Measurements from ENCODE around the gene CPLANE1. TPM values are rescaled to one million over a fixed set of nuclear protein-coding genes. Genes with fewer than 3 reads are reported as not detected.
"Not testable (repeated sequence)": the region's sequence is repeated elsewhere in the genome, so short reads cannot be mapped to it uniquely, and the experiment has no call there.

CPLANE1 gene
- total RNA-seq, 1 experiment from 2014 or later = 15.5 TPM

DNA sequence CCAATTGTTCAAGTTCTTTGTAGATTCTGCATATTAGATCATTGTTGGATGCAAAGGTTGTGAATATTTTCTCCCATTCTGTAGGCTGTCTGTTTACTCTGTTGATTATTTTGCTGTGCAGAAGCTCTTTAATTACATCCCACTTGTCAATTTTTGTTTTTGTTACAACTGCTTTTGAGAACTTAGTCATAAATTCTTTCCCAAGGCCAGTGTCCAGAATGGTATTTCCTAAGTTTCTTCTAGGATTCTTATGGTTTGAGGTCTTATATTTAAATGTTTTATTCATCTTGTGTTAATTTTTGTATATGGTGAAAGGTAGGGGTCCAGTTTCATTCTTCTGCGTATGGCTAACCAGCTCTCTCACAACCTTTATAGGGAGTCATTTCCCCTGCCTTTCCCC lies 116.5 kb downstream of the CPLANE1 start:
- Histone ChIP-seq H3K27ac (no peak overlapping the region), H3K36me3 (peaks cover 43% of the 10 kb centered on the region), H3K4me1 (replicated peaks) (peaks cover 3% of the 10 kb centered on the region), H3K4me3 (no peak overlapping the region), H3K27me3 (replicated peaks) (no peaks in the 10 kb centered on the region), H3K9me3 (replicated peaks) (no peaks in the 10 kb centered on the region)
- DNase-seq (ENCODE audit: low read depth in 1 of 2, low spot score in 2 of 2) = no peak

DNA sequence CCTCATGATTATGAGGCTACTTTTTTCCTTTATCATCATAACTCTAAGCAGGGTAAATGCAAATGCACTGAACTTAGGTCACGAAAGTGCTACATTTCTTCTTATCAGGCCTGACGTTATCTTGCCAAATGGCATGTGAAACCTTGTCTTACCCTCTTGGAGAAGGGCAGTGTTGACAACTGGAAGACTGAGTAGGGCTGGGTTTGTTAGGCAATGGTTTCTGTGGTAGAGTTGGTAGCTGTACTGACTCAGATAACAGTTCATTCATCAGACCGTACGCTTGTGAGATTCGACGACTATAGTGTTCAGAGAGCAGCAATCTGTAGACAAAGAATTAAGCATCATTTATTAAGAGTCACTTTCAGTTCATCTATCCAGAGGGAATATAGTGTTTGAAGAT lies 127.7 kb downstream of the CPLANE1 start:
- peaks cover 32% of the 10 kb centered on the region for H3K36me3 ChIP-seq
- no peaks in the 10 kb centered on the region for H3K4me1 ChIP-seq (replicated peaks)
- no peak overlapping the region for H3K27ac ChIP-seq

GRCh38 chr5:37121027-37121426 lies 128.1 kb downstream of the CPLANE1 start:
- H3K27me3 ChIP-seq (replicated peaks) = no peaks in the 10 kb centered on the region
- H3K36me3 ChIP-seq = peaks cover 32% of the 10 kb centered on the region
- no peaks in the 10 kb centered on the region for H3K4me1 ChIP-seq (replicated peaks)
- H3K4me3 ChIP-seq = no peak overlapping the region
- no peaks in the 10 kb centered on the region for H3K9me3 ChIP-seq (replicated peaks)
- no peak overlapping the region for H3K27ac ChIP-seq
- no peak for DNase-seq (ENCODE audit: low read depth in 1 of 2, low spot score in 2 of 2)

More for the DNA sequence above, 127.7 kb downstream of the CPLANE1 start:
- no peaks in the 10 kb centered on the region for H3K9me3 ChIP-seq (replicated peaks)
- no peak overlapping the region for H3K4me3 ChIP-seq
- no peaks in the 10 kb centered on the region for H3K27me3 ChIP-seq (replicated peaks)
- DNase-seq (ENCODE audit: low read depth in 1 of 2, low spot score in 2 of 2) = no peak

DNA sequence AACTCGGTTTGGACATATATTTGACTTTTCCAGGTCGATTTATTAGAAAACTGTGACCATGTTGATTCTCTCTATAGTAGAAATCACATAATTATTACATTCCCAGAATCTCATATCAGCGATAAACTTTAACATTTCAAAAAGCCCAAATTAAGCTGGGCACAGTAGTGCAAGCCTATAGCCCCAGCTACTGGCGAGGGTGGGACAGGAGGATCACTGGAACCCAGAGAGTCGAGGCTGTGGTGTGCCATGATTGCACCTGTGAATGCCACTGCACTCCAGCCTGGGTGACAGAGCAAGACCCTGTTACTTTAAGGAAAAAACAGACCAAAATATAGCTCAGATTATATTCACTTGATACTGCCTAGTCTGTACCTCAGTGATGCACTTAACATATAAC lies 128.9 kb downstream of the CPLANE1 start:
- Histone ChIP-seq H3K27me3 (replicated peaks) (no peaks in the 10 kb centered on the region), H3K27ac (no peak overlapping the region), H3K4me3 (no peak overlapping the region), H3K4me1 (replicated peaks) (no peaks in the 10 kb centered on the region), H3K36me3 (peaks cover 32% of the 10 kb centered on the region), H3K9me3 (replicated peaks) (no peaks in the 10 kb centered on the region)
- no peak for DNase-seq (ENCODE audit: low read depth in 1 of 2, low spot score in 2 of 2)

DNA sequence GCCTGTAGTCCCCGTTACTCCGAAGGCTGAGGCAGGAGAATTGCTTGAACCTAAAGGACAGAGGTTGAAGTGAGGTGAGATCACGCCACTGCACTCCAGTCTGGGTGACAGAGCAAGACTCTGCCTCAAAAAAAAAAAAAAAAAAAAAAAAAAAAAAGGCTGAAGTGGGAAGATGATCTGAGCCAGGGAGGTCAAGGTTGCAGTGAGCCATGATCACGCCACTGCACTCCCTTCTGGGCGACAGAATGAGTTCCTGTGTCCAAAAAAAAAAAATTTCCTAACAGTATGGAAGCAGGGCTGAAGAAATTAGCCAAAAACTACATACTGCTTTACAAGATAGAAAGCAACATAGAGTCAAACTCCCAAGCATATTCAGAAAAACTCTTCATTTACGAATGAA lies 132.8 kb downstream of the CPLANE1 start:
- no peak for DNase-seq (ENCODE audit: low read depth in 1 of 2, low spot score in 2 of 2)
- Histone ChIP-seq H3K9me3 (replicated peaks) (no peaks in the 10 kb centered on the region), H3K36me3 (peaks cover 46% of the 10 kb centered on the region)

GRCh38 chr5:37112383-37112991 lies 136.7 kb downstream of the CPLANE1 start:
- no peaks in the 10 kb centered on the region for H3K27me3 ChIP-seq (replicated peaks)
- H3K4me3 ChIP-seq = no peak overlapping the region
- no peaks in the 10 kb centered on the region for H3K4me1 ChIP-seq (replicated peaks)
- no peaks in the 10 kb centered on the region for H3K9me3 ChIP-seq (replicated peaks)
- peaks cover 41% of the 10 kb centered on the region for H3K36me3 ChIP-seq
- H3K27ac ChIP-seq = no peak overlapping the region
- no peak for DNase-seq (ENCODE audit: low read depth in 1 of 2, low spot score in 2 of 2)

More for the DNA sequence above, 132.8 kb downstream of the CPLANE1 start:
- Histone ChIP-seq H3K27me3 (replicated peaks) (no peaks in the 10 kb centered on the region), H3K4me1 (replicated peaks) (no peaks in the 10 kb centered on the region), H3K27ac (no peak overlapping the region), H3K4me3 (no peak overlapping the region)

GRCh38 chr5:37111426-37112382 lies 137.5 kb downstream of the CPLANE1 start:
- no peaks in the 10 kb centered on the region for H3K27me3 ChIP-seq (replicated peaks)
- H3K27ac ChIP-seq = no peak overlapping the region
- peaks cover 44% of the 10 kb centered on the region for H3K36me3 ChIP-seq
- no peak for DNase-seq (ENCODE audit: low read depth in 1 of 2, low spot score in 2 of 2)
- no peak overlapping the region for H3K4me3 ChIP-seq
- no peaks in the 10 kb centered on the region for H3K9me3 ChIP-seq (replicated peaks)
- H3K4me1 ChIP-seq (replicated peaks) = no peaks in the 10 kb centered on the region

DNA sequence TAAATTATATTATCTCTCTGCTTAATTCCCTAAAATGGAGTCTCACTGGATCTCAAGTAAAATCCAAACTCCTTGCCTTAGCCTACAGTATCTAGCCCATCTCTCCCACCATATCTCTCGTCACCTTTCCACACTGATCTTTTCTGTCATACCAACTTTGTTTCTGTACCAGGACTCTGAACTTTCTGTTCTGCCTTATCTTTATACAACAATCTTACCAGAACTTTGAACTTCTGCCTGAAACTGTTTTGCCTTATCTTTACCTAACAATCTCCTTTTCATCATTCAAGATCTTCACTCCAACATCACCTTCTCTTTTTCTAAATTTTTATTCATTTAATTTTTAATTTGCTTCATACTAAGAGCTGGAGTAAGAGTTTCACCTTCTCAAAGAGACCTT lies 139.0 kb downstream of the CPLANE1 start:
- no peak overlapping the region for H3K27ac ChIP-seq
- H3K27me3 ChIP-seq (replicated peaks) = no peaks in the 10 kb centered on the region
- DNase-seq (ENCODE audit: low read depth in 1 of 2, low spot score in 2 of 2) = no peak
- H3K4me3 ChIP-seq = no peak overlapping the region
- no peaks in the 10 kb centered on the region for H3K4me1 ChIP-seq (replicated peaks)
- H3K36me3 ChIP-seq = peaks cover 48% of the 10 kb centered on the region
- no peaks in the 10 kb centered on the region for H3K9me3 ChIP-seq (replicated peaks)

DNA sequence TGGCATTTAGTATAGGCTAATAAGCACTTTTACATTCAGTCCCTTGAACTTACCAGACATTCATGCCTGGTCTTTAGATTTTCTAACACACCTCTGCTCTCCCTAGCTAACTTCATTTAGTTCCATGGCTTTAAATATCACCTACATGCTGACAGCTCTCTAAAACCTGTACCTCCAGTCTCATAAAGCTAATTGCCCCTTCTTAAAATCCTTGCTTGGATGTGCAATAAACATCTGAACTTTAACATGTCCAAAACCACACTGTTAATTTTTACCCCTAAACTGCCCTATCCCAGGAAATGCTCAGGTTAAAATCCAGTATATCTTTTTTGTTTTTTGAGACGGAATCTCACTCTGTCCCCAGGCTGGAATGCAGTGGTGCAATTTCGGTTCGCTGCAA lies 139.8 kb downstream of the CPLANE1 start:
- Histone ChIP-seq H3K4me1 (replicated peaks) (no peaks in the 10 kb centered on the region), H3K4me3 (no peak overlapping the region), H3K36me3 (peaks cover 45% of the 10 kb centered on the region), H3K9me3 (replicated peaks) (no peaks in the 10 kb centered on the region; the same call in 1 of the 2 replicates), H3K27ac (no peak overlapping the region), H3K27me3 (replicated peaks) (no peaks in the 10 kb centered on the region)
- no peak for DNase-seq (ENCODE audit: low read depth in 1 of 2, low spot score in 2 of 2)

DNA sequence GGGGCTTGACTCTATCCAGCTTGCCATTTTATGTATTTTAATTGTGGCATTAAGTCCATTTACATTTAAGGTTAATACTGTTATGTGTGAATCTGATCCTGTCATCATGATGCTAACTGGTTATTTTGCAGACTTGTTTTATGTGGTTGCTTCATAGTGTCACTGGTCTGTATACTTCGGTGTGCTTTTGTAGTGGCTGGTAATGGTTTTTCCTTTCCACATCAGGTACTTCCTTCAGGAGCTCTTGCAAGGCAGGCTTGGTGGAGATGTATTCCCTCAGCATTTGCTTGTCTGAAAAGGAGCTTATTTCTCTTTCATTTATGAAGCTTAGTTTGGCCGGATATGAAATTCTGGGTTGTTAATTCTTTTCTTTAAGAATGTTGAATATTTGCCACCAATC lies 145.9 kb downstream of the CPLANE1 start:
- no peaks in the 10 kb centered on the region for H3K27me3 ChIP-seq (replicated peaks)
- H3K27ac ChIP-seq = no peak overlapping the region
- H3K36me3 ChIP-seq = peaks cover 41% of the 10 kb centered on the region
- H3K9me3 ChIP-seq (replicated peaks) = peaks cover 14% of the 10 kb centered on the region
- no peak overlapping the region for H3K4me3 ChIP-seq
- DNase-seq (ENCODE audit: low read depth in 1 of 2, low spot score in 2 of 2) = no peak
- no peaks in the 10 kb centered on the region for H3K4me1 ChIP-seq (replicated peaks)

DNA sequence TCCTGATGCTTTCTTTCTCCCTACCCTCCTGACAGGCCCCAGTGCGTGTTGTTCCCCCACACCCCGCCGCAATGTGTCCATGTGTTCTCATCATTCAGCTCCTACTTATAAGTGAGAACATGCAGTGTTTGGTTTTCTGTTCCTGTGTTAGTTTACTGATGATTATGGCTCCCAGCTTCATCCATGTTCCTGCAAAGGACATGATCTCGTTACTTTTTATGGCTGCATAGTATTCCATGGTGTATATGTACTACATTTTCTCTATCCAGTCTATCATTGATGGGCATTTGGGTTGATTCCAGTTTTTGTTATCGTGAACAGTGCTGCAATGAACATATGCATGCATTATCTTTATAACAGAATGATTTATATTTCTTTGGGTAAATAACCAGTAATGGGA lies 149.9 kb downstream of the CPLANE1 start:
- H3K27ac ChIP-seq; H3K4me1 ChIP-seq (replicated peaks); H3K27me3 ChIP-seq (replicated peaks); H3K4me3 ChIP-seq; DNase-seq (ENCODE audit: low read depth in 1 of 2, low spot score in 2 of 2): not testable (repeated sequence)
- peaks cover 14% of the 10 kb centered on the region for H3K9me3 ChIP-seq (replicated peaks)
- peaks cover 24% of the 10 kb centered on the region for H3K36me3 ChIP-seq

DNA sequence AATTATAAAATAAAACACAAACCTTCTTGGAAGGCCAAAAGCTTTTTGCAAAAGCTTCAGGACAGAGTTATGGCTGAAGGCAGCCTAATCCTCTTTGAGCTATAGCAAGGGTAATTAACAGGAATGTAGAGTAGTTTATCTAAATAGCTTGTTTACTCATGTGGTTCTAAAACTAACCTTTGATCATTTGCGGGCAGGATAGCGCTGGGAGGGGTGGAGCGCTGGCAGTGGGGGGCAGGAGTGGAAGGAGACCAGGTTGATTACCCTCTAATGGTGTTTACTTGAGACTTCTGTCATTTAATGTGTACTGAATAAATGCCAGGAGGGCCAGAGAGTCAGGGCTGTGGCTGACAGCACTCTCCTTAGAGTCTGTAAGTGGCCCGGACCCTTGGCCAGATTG lies 155.4 kb downstream of the CPLANE1 start:
- not testable (repeated sequence) for DNase-seq (ENCODE audit: low read depth in 1 of 2, low spot score in 2 of 2); H3K36me3 ChIP-seq; H3K4me3 ChIP-seq; H3K27ac ChIP-seq; H3K9me3 ChIP-seq (replicated peaks); H3K27me3 ChIP-seq (replicated peaks)
- H3K4me1 ChIP-seq (replicated peaks) = peaks cover 11% of the 10 kb centered on the region

- no peak for DNase-seq (ENCODE audit: low read depth in 1 of 2, low spot score in 2 of 2)
These were observed 158.4 kb downstream of the CPLANE1 start for GRCh38 chr5:37090781-37091180.

GRCh38 chr5:37090123-37090726 lies 159.0 kb downstream of the CPLANE1 start:
- H3K27me3 ChIP-seq (replicated peaks) = no peaks in the 10 kb centered on the region
- DNase-seq (ENCODE audit: low read depth in 1 of 2, low spot score in 2 of 2) = no peak
- peaks cover 30% of the 10 kb centered on the region for H3K4me1 ChIP-seq (replicated peaks)
- no peaks in the 10 kb centered on the region for H3K9me3 ChIP-seq (replicated peaks)
- no peak overlapping the region for H3K4me3 ChIP-seq
- H3K27ac ChIP-seq = 0 out of 2 replicates have a peak overlapping the region, but pooled peaks have one; percentile 9
- H3K36me3 ChIP-seq = no peaks in the 10 kb centered on the region

More at GRCh38 chr5:37090781-37091180, 158.4 kb downstream of the CPLANE1 start:
- Histone ChIP-seq H3K4me3 (no peak overlapping the region), H3K4me1 (replicated peaks) (peaks cover 30% of the 10 kb centered on the region), H3K36me3 (no peaks in the 10 kb centered on the region), H3K9me3 (replicated peaks) (no peaks in the 10 kb centered on the region), H3K27ac (0 out of 2 replicates have a peak overlapping the region, but pooled peaks have one; percentile 9), H3K27me3 (replicated peaks) (no peaks in the 10 kb centered on the region)

All from SJSA1 (cell line).